Kidney (tissue), 14 donors: ENCODE measurements around the gene ADAMTS9. TPM values are rescaled to one million over a fixed set of nuclear protein-coding genes. Genes with fewer than 3 reads are reported as not detected.

ENCODE experiments used
- DNase-seq, 5 donors: peaks; one replicate each; pipeline ENCODE4 v3.0.0-alpha.2; 2013 to 2020
- FAIRE-seq: peaks from 2 replicates; lab custom pipeline; 2012; peaks lifted over from hg19 to GRCh38; lab: Jason Lieb, UNC
- H3K27ac ChIP-seq, 2 donors: one replicate each; pipeline ENCODE4 v1.7.0; 2013; ENCODE audit warnings: low read depth in 2 of 2, low read length in 2 of 2, inconsistent platforms in 1 of 2
- H3K27me3 ChIP-seq: one replicate; pipeline ENCODE4 v1.7.1; 2013; ENCODE audit warnings: low read length, inconsistent platforms; ENCODE audit not compliant: control insufficient read depth, insufficient read depth
- H3K36me3 ChIP-seq, 3 donors: one replicate each; pipeline versions ENCODE4 v1.7.0 to v1.7.1; 2013; ENCODE audit warnings: low read length in 3 of 3, control low read depth in 1 of 3, inconsistent platforms in 1 of 3; ENCODE audit not compliant: insufficient read depth in 3 of 3, control insufficient read depth in 2 of 3
- H3K4me1 ChIP-seq, 3 donors: one replicate each; pipeline versions ENCODE4 v1.7.0 to v1.7.1; 2013; ENCODE audit warnings: low read length in 3 of 3, inconsistent platforms in 1 of 3, low read depth in 1 of 3; ENCODE audit not compliant: control insufficient read depth in 2 of 3, insufficient read depth in 2 of 3
- H3K4me3 ChIP-seq, 3 donors: one replicate each; pipeline versions ENCODE4 v1.7.0 to v1.8.1; 2013; ENCODE audit warnings: low read length in 3 of 3, control low read depth in 1 of 3, inconsistent platforms in 1 of 3
- H3K9ac ChIP-seq, 3 donors: one replicate each; pipeline versions ENCODE4 v1.7.0 to v1.7.1; 2013; ENCODE audit warnings: low read length in 3 of 3, control low read depth in 1 of 3, inconsistent platforms in 1 of 3
- H3K9me3 ChIP-seq, 3 donors: one replicate each; pipeline versions ENCODE4 v1.7.0 to v1.7.1; 2013; ENCODE audit warnings: low read length in 3 of 3, control low read depth in 1 of 3, inconsistent platforms in 1 of 3; ENCODE audit not compliant: control insufficient read depth in 2 of 3, insufficient read depth in 1 of 3
- CTCF ChIP-seq: IDR thresholded peaks from 3 replicates; pipeline ENCODE4 v1.5.1; 2012; ENCODE audit warnings: mild to moderate bottlenecking, moderate library complexity, borderline replicate concordance; ENCODE audit not compliant: insufficient read depth; ENCODE audit errors: extremely low read depth
- intact Hi-C: fragments of 100-400 bp; cut with DNase I; formaldehyde crosslinking; loops from one replicate; pipeline ENCODE4 v1.11.1; 2022
- polyA plus RNA-seq: library from polyadenylated mRNA; stranded (reverse); fragments of 350-450 nt; fragmentation: Illumina TruSeq; extraction: RNeasy Lipid Tissue Mini Kit (QIAGEN cat#74804); gene quantifications from one replicate; pipeline ENCODE4 v1.2.3, GENCODE V29; 2014; ENCODE audit warnings: low read depth, low replicate concordance; ENCODE audit not compliant: insufficient read depth
- total RNA-seq: library from RNA; stranded (reverse); fragmentation: NEBNext Ultra II Directional; extraction: Animal tissue kit (Norgen Biotek cat#: 25700); gene quantifications from one replicate; pipeline ENCODE4 v1.2.1, GENCODE V29; 2021
- donor health status: control.
- donor health status: control.
- donor health status: control.
- donor health status: control.
- donor health status: control.
- donor health status: DM: yes; HTN: yes; CAD: no.
- donor health status: Normal renal cell carcinoma (clear cell type).

Gene ADAMTS9
- total and polyA plus RNA-seq, 2 donors from 2014 or later, result 25.0 to 117 TPM

GRCh38 chr3:64645243-64645642 is 42.6 kb downstream of the ADAMTS9 start:
- Histone ChIP-seq H3K4me1 (peaks cover 4 to 7% (median 6%) of the 10 kb centered on the region in 3 donors), H3K9me3 (no peaks in the 10 kb centered on the region), H3K36me3 (peaks cover 8 to 20% (median 17%) of the 10 kb centered on the region in 3 donors), H3K9ac (no peak overlapping the region), H3K4me3 (no peak overlapping the region), H3K27me3 (no peaks in the 10 kb centered on the region), H3K27ac (no peak overlapping the region)
- intact Hi-C loops, result no loop called here
- no peak for FAIRE-seq
- no peak for TF ChIP-seq CTCF
- DNase-seq, result no peak

- no peak for FAIRE-seq
- H3K9ac ChIP-seq, result no peak overlapping the region
- DNase-seq, result no peak
- no peaks in the 10 kb centered on the region for H3K9me3 ChIP-seq
- no peak overlapping the region for H3K27ac ChIP-seq
- peaks cover under 1 to 5% (median 3%) of the 10 kb centered on the region in 3 donors for H3K4me1 ChIP-seq
- no peak for TF ChIP-seq CTCF
- H3K4me3 ChIP-seq, result no peak overlapping the region
- H3K27me3 ChIP-seq, result no peaks in the 10 kb centered on the region
- intact Hi-C loops, result no loop called here
- H3K36me3 ChIP-seq, result peaks cover 8 to 17% (median 9%) of the 10 kb centered on the region in 3 donors
Measured at GRCh38 chr3:64644483-64644882, 43.3 kb downstream of the ADAMTS9 start.

- Histone ChIP-seq H3K27me3 (no peaks in the 10 kb centered on the region), H3K9me3 (no peaks in the 10 kb centered on the region), H3K4me3 (peak overlapping the region in 1 of 3 donors; percentile 25), H3K27ac (peak overlapping the region; percentile 43 to 62), H3K9ac (no peak overlapping the region), H3K4me1 (peaks cover 0 to 5% (median 0%) of the 10 kb centered on the region in 3 donors), H3K36me3 (peaks cover 6 to 12% (median 7%) of the 10 kb centered on the region in 3 donors)
- DNase-seq, result peak; percentile 53 to 89 (median 84)
- TF ChIP-seq CTCF, result no peak
- intact Hi-C loops, result no loop called here
- no peak for FAIRE-seq
Measured at GRCh38 chr3:64642327-64643151, 45.3 kb downstream of the ADAMTS9 start.
